Activated naive CD8-positive, alpha-beta T cell treated with anti-CD3 and anti-CD28 coated beads, Interleukin-2, amount 10 ng/mL, durations not matched to agents 7 days and 5 days (primary cell): ENCODE measurements around the gene COX6B1. TPM values are rescaled to one million over a fixed set of nuclear protein-coding genes. Genes with fewer than 3 reads are reported as not detected.

Experiments
- total RNA-seq, 2 experiments: library from RNA; stranded (reverse); gene quantifications; one replicate each; pipeline ENCODE4 v1.2.3, GENCODE V29; 2021

The COX6B1 gene
- total RNA-seq, 2 experiments from 2014 or later, result 407 to 412 TPM

Other genes with a start within 250 kb of the COX6B1 start
- gene FFAR2, start 200.1 kb upstream of the COX6B1 start, total RNA-seq, result not detected
- not detected for gene KRTDAP, start 157.9 kb upstream of the COX6B1 start, total RNA-seq
- 1 to 10 TPM; 2.5 to 3.5 TPM for gene DMKN, start 134.7 kb upstream of the COX6B1 start, total RNA-seq
- gene SBSN, start 120.0 kb upstream of the COX6B1 start, total RNA-seq, result not detected
- not detected for gene GAPDHS, start 114.9 kb upstream of the COX6B1 start, total RNA-seq
- 10 to 100 TPM; 37.2 to 38.2 TPM for gene TMEM147, start 102.7 kb upstream of the COX6B1 start, total RNA-seq
- not detected for gene ATP4A, start 84.7 kb upstream of the COX6B1 start, total RNA-seq
- not detected for gene PMIS2, start 62.1 kb upstream of the COX6B1 start, total RNA-seq
- gene HAUS5, start 35.6 kb upstream of the COX6B1 start, total RNA-seq, result 10 to 100 TPM; 50.5 to 51.7 TPM
- 10 to 100 TPM; 87.4 to 92.2 TPM for gene RBM42, start 19.3 kb upstream of the COX6B1 start, total RNA-seq
- gene ETV2, start 6.6 kb upstream of the COX6B1 start, total RNA-seq, result 1 to 10 TPM; 1.6 to 1.9 TPM
- 1 to 10 TPM in 1 of 2 experiments, under 1 TPM in 1; 0.88 to 1.7 TPM for gene UPK1A, start 18.2 kb downstream of the COX6B1 start, total RNA-seq
- 10 to 100 TPM; 24.5 to 33.6 TPM for gene ZBTB32, start 56.2 kb downstream of the COX6B1 start, total RNA-seq
- 10 to 100 TPM; 74.6 to 75.9 TPM for gene KMT2B, start 69.7 kb downstream of the COX6B1 start, total RNA-seq
- 10 to 100 TPM; 63.0 to 63.4 TPM for gene IGFLR1, start 94.1 kb downstream of the COX6B1 start, total RNA-seq
- gene U2AF1L4, start 97.1 kb downstream of the COX6B1 start, total RNA-seq, result 10 to 100 TPM; 31.9 to 33.1 TPM
- 10 to 100 TPM; 35.7 to 36.3 TPM for gene PSENEN, start 97.3 kb downstream of the COX6B1 start, total RNA-seq
- 10 to 100 TPM; 18.3 to 22.4 TPM for gene LIN37, start 100.3 kb downstream of the COX6B1 start, total RNA-seq
- gene HSPB6, start 108.7 kb downstream of the COX6B1 start, total RNA-seq, result under 1 TPM in 1 of 2 experiments, not detected in 1; 0.36 TPM
- 10 to 100 TPM; 53.0 to 59.9 TPM for gene PROSER3, start 109.9 kb downstream of the COX6B1 start, total RNA-seq
- gene ARHGAP33, start 127.2 kb downstream of the COX6B1 start, total RNA-seq, result 10 to 100 TPM; 64.4 to 76.5 TPM
- not detected for gene PRODH2, start 164.5 kb downstream of the COX6B1 start, total RNA-seq
- gene NPHS1, start 204.2 kb downstream of the COX6B1 start, total RNA-seq, result under 1 TPM in 1 of 2 experiments, not detected in 1; 0.40 TPM
- 1 to 10 TPM; 2.9 to 3.0 TPM for gene KIRREL2, start 208.6 kb downstream of the COX6B1 start, total RNA-seq
- 1 to 10 TPM; 1.2 to 1.4 TPM for gene APLP1, start 220.3 kb downstream of the COX6B1 start, total RNA-seq